ENCODE measurements around the gene SNX13.

Gene SNX13

DNA sequence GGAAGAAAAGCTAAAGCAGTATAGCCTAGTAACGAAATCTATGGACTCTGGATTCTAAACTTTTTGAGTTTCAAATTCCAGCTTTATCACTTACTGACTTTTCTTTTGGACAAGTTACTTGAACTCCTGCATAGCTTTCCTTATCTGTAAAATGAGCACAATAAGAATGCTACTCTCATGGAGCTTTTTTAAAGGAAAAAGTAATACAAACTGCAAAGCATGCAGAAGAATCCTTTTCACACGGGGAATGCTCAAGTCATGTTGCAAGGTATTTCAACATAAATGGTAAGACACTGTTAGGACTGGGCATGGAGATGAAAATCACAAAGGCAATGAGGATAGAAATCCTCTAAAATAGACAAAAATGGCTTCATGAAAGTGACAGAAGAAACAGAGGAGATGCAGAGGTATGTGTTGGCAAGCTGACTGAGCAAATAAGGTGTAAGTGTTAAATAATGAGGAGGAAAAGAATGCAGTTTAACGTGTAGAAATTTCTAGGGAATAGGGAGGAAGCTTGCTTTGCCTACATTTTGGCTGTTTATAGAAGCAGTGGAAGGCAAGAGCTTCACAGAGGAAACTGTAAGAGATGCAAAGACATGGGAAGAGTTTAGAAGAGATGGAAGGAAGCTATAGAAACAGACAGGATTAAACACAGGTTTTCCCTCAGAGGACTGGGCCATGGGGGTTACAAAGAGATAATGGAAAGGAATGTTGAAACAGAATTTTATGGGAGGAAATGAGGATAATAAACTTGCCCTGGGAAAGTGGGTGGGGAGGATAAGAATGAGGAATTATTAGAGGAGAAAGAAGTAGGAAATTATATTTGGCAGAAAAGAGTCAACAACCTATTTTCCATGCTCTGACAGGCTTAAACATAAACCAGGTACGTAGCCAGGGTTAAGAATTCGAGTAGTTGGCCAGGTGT, 28.8 kb upstream of the SNX13 start:
- TF ChIP-seq, protein P1, sequence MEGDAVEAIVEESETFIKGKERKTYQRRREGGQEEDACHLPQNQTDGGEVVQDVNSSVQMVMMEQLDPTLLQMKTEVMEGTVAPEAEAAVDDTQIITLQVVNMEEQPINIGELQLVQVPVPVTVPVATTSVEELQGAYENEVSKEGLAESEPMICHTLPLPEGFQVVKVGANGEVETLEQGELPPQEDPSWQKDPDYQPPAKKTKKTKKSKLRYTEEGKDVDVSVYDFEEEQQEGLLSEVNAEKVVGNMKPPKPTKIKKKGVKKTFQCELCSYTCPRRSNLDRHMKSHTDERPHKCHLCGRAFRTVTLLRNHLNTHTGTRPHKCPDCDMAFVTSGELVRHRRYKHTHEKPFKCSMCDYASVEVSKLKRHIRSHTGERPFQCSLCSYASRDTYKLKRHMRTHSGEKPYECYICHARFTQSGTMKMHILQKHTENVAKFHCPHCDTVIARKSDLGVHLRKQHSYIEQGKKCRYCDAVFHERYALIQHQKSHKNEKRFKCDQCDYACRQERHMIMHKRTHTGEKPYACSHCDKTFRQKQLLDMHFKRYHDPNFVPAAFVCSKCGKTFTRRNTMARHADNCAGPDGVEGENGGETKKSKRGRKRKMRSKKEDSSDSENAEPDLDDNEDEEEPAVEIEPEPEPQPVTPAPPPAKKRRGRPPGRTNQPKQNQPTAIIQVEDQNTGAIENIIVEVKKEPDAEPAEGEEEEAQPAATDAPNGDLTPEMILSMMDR (IDR thresholded peaks at IDR 0.05; ENCODE audit: low read depth, low read length), result no peak
- TF ChIP-seq MYC (IDR thresholded peaks at IDR 0.05; ENCODE audit: low read depth, low read length) (no peak), POLR2A (IDR thresholded peaks at IDR 0.05; ENCODE audit: extremely low read depth, insufficient read length) (no peak)
- TF ChIP-seq, protein P2, sequence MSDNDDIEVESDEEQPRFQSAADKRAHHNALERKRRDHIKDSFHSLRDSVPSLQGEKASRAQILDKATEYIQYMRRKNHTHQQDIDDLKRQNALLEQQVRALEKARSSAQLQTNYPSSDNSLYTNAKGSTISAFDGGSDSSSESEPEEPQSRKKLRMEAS (IDR thresholded peaks at IDR 0.05; ENCODE audit: low read depth, low read length), result no peak
- DNase-seq (ENCODE audit: low read depth), result no peak
- H3K4me3 ChIP-seq (ENCODE audit: low read depth, low read length), result no peak overlapping the region

DNA sequence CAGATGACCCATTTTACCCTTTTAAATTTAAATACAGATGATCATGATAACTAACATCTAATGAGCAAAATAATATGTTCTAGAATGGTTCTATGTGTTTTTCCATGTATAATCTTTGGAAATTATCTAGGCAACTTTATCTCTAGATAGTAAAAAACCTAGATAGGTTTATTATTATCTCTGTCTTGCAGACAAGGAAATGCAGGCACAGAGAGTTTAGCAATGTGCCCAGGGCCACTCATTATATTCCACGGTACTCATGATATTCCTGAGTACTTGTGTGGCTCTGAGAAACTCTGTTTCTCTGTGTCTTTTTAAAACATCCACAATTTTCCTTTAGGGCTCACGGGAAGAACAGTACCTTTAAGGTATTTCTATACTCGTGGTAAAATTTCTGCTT, 26.4 kb upstream of the SNX13 start:
- TF ChIP-seq, protein P1 (IDR thresholded peaks at IDR 0.05; ENCODE audit: low read depth, low read length), result no peak
- TF ChIP-seq POLR2A (IDR thresholded peaks at IDR 0.05; ENCODE audit: extremely low read depth, insufficient read length), result no peak
- TF ChIP-seq, protein P2 (IDR thresholded peaks at IDR 0.05; ENCODE audit: low read depth, low read length), result no peak
- TF ChIP-seq MYC (IDR thresholded peaks at IDR 0.05; ENCODE audit: low read depth, low read length), result no peak

DNA sequence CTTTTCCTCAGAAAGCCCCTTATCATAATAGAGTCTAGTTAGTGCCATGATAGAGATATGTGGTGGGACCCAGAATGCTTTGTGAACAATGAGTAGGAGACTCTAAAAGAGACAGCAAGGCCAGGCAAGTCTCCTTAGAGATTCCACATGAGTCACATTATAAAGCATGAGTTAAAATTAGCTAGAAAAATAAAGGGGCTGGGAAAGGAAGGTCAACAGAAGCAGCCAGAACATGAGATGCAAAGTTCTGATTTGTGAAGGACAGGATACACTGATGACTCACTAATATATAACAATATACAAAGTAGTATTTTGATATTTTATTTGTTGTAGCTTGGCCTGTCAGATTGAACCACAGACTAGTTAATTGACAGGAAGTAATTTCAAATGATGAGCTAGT, 25.3 kb upstream of the SNX13 start:
- TF ChIP-seq, protein P1 (IDR thresholded peaks at IDR 0.05; ENCODE audit: low read depth, low read length), result no peak
- TF ChIP-seq MYC (IDR thresholded peaks at IDR 0.05; ENCODE audit: low read depth, low read length) (no peak), POLR2A (IDR thresholded peaks at IDR 0.05; ENCODE audit: extremely low read depth, insufficient read length) (no peak)
- TF ChIP-seq, protein P2 (IDR thresholded peaks at IDR 0.05; ENCODE audit: low read depth, low read length), result no peak
- no peak for DNase-seq (ENCODE audit: low read depth)
- H3K4me3 ChIP-seq (ENCODE audit: low read depth, low read length), result no peak overlapping the region

More for the DNA sequence above, 26.4 kb upstream of the SNX13 start:
- no peak for DNase-seq (ENCODE audit: low read depth)
- no peak overlapping the region for H3K4me3 ChIP-seq (ENCODE audit: low read depth, low read length)

DNA sequence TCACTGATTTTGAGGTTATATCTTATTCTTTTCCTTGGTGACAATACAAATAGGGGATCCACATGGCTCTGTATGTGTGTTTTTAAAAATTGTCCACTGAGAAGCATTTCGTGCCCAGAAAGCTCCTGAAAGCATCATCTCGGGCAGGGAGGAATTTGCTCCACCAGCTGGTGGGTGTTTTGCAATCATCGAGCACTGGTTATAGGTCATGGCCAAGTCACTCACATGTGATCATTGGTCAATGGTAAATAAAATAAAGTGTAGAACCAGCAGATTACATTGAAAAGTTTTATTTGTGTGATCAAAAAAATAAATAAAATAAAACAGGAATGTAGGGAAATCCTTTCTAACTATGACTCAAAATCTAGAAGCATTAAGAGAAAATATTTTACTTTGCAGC, 23.0 kb upstream of the SNX13 start:
- H3K4me3 ChIP-seq (ENCODE audit: low read depth, low read length), result no peak overlapping the region
- TF ChIP-seq POLR2A (IDR thresholded peaks at IDR 0.05; ENCODE audit: extremely low read depth, insufficient read length) (no peak), MYC (IDR thresholded peaks at IDR 0.05; ENCODE audit: low read depth, low read length) (no peak)
- TF ChIP-seq, protein P1 (IDR thresholded peaks at IDR 0.05; ENCODE audit: low read depth, low read length), result no peak
- TF ChIP-seq, protein P2 (IDR thresholded peaks at IDR 0.05; ENCODE audit: low read depth, low read length), result no peak
- no peak for DNase-seq (ENCODE audit: low read depth)

DNA sequence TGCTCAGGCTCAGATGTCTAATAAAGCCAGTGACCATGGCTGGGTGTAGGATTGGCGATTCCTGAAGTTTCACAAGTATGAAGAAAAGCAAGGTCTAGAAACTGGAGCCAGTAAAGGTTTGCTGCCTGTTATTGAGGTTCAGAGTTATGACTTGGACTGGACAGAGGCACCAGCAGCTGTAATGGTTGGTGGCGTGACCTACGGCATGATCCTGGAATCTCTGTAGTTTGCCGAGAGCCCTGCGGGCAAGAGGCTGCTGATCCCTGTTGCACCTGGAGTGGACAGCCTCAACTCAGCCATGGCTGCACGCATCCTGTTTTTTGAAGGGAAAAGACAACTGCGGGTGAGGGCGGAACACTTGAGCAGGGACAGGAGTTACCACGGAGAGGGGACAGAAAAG, 22.4 kb upstream of the SNX13 start:
- no peak for TF ChIP-seq MYC (IDR thresholded peaks at IDR 0.05; ENCODE audit: low read depth, low read length)
- TF ChIP-seq, protein P1 (IDR thresholded peaks at IDR 0.05; ENCODE audit: low read depth, low read length), result no peak
- TF ChIP-seq, protein P2 (IDR thresholded peaks at IDR 0.05; ENCODE audit: low read depth, low read length), result no peak
- no peak for TF ChIP-seq POLR2A (IDR thresholded peaks at IDR 0.05; ENCODE audit: extremely low read depth, insufficient read length)
- DNase-seq (ENCODE audit: low read depth), result no peak
- H3K4me3 ChIP-seq (ENCODE audit: low read depth, low read length), result no peak overlapping the region
